NCI-H2196 treated with DMSO at 0.1 percent for 48 hours (cell line): ENCODE results near the gene COL5A3.

Source experiments
- DNase-seq: peaks from one replicate; lab custom pipeline; 2025; ENCODE audit not compliant: unreplicated experiment; lab: John Stamatoyannopoulos, UW

The COL5A3 gene

GRCh38 chr19:10011974-10012373, 1.7 kb upstream of the COL5A3 start:
- no peak for DNase-seq

GRCh38 chr19:10010939-10011338, 635 bp upstream of the COL5A3 start:
- no peak for DNase-seq

- DNase-seq, result no peak
Measured at GRCh38 chr19:10009714-10010224, 535 bp downstream of the COL5A3 start.

GRCh38 chr19:10008184-10008765, 2.0 kb downstream of the COL5A3 start:
- no peak for DNase-seq

GRCh38 chr19:10007371-10008183, 2.7 kb downstream of the COL5A3 start:
- DNase-seq, result no peak

GRCh38 chr19:10006752-10007323, 3.5 kb downstream of the COL5A3 start:
- DNase-seq, result no peak

- DNase-seq, result no peak
Measured at GRCh38 chr19:10006335-10006708, 4.0 kb downstream of the COL5A3 start.

GRCh38 chr19:10005632-10006334, 4.5 kb downstream of the COL5A3 start:
- DNase-seq, result no peak

GRCh38 chr19:10004617-10005016, 5.7 kb downstream of the COL5A3 start:
- no peak for DNase-seq

- DNase-seq, result no peak
Measured at GRCh38 chr19:10003271-10003670, 7.0 kb downstream of the COL5A3 start.

GRCh38 chr19:10001899-10002298, 8.4 kb downstream of the COL5A3 start:
- DNase-seq, result no peak

- DNase-seq, result peak; percentile 5
Measured at GRCh38 chr19:10000171-10000826, 10.0 kb downstream of the COL5A3 start.

- DNase-seq, result no peak
Measured at GRCh38 chr19:9996541-9996940, 13.8 kb downstream of the COL5A3 start.

- no peak for DNase-seq
Measured at GRCh38 chr19:9995999-9996398, 14.3 kb downstream of the COL5A3 start.

- DNase-seq, result no peak
Measured at GRCh38 chr19:9995084-9995483, 15.2 kb downstream of the COL5A3 start.

GRCh38 chr19:9991425-9992191, 18.7 kb downstream of the COL5A3 start:
- DNase-seq, result no peak

- DNase-seq, result no peak
Measured at GRCh38 chr19:9989504-9989903, 20.8 kb downstream of the COL5A3 start.

- no peak for DNase-seq
Measured at GRCh38 chr19:9986787-9987281, 23.5 kb downstream of the COL5A3 start.

- DNase-seq, result no peak
Measured at GRCh38 chr19:9981406-9982260, 28.7 kb downstream of the COL5A3 start.
